ES-I3 (cell line): ENCODE results near the gene CAMTA1.
A peak's percentile ranks its signal among the peaks of the same experiment; 100 is the strongest.

Experiments used
- H3K36me3 ChIP-seq: 2 replicates; pipeline ENCODE4 v1.6.1; 2013; ENCODE audit warnings: mild to moderate bottlenecking, low read length, control low read depth, moderate library complexity; ENCODE audit not compliant: insufficient read depth
- H3K4me1 ChIP-seq: 2 replicates; pipeline ENCODE4 v1.6.1; 2013; ENCODE audit warnings: mild to moderate bottlenecking, control low read depth, low read length; ENCODE audit not compliant: insufficient read depth
- H3K9ac ChIP-seq: 2 replicates; pipeline ENCODE4 v1.6.1; 2013; ENCODE audit warnings: low read depth, mild to moderate bottlenecking, low read length, moderate library complexity
- H3K9me3 ChIP-seq: 2 replicates; pipeline ENCODE4 v1.6.1; 2013; ENCODE audit warnings: mild to moderate bottlenecking, low read length, moderate library complexity; ENCODE audit not compliant: control insufficient read depth, insufficient read depth

The CAMTA1 gene

GRCh38 chr1:7667159-7667558 is 881.9 kb downstream of the CAMTA1 start:
- Histone ChIP-seq H3K36me3 (no peaks in the 10 kb centered on the region), H3K9ac (no peak overlapping the region), H3K4me1 (peaks cover 12% of the 10 kb centered on the region; the same call in 1 of the 2 replicates), H3K9me3 (no peaks in the 10 kb centered on the region; the same call in 1 of the 2 replicates)

GRCh38 chr1:7667625-7668218 is 882.5 kb downstream of the CAMTA1 start:
- H3K9me3 ChIP-seq: no peaks in the 10 kb centered on the region; the same call in 1 of the 2 replicates
- H3K4me1 ChIP-seq: peaks cover 12% of the 10 kb centered on the region; the same call in 1 of the 2 replicates
- H3K36me3 ChIP-seq: no peaks in the 10 kb centered on the region
- no peak overlapping the region for H3K9ac ChIP-seq

GRCh38 chr1:7669559-7670311 is 884.5 kb downstream of the CAMTA1 start:
- Histone ChIP-seq H3K9ac (peak overlapping the region; percentile 13; the same call in 1 of the 2 replicates), H3K9me3 (no peaks in the 10 kb centered on the region; the same call in 1 of the 2 replicates), H3K4me1 (peaks cover 12% of the 10 kb centered on the region; the same call in 1 of the 2 replicates), H3K36me3 (no peaks in the 10 kb centered on the region; the same call in 1 of the 2 replicates)

GRCh38 chr1:7670334-7671145 is 885.3 kb downstream of the CAMTA1 start:
- Histone ChIP-seq H3K4me1 (peaks cover 12% of the 10 kb centered on the region; the same call in 1 of the 2 replicates), H3K9ac (peak overlapping the region; percentile 13; the same call in 1 of the 2 replicates), H3K36me3 (no peaks in the 10 kb centered on the region; the same call in 1 of the 2 replicates), H3K9me3 (no peaks in the 10 kb centered on the region; the same call in 1 of the 2 replicates)

- no peaks in the 10 kb centered on the region; the same call in 1 of the 2 replicates for H3K36me3 ChIP-seq
- H3K9me3 ChIP-seq: no peaks in the 10 kb centered on the region; the same call in 1 of the 2 replicates
Measured at GRCh38 chr1:7671146-7671465, 885.9 kb downstream of the CAMTA1 start.

GRCh38 chr1:7671676-7672075 is 886.4 kb downstream of the CAMTA1 start:
- Histone ChIP-seq H3K36me3 (no peaks in the 10 kb centered on the region; the same call in 1 of the 2 replicates), H3K9me3 (no peaks in the 10 kb centered on the region), H3K9ac (no peak overlapping the region), H3K4me1 (peaks cover 12% of the 10 kb centered on the region; the same call in 1 of the 2 replicates)

More at GRCh38 chr1:7671146-7671465, 885.9 kb downstream of the CAMTA1 start:
- no peak overlapping the region for H3K9ac ChIP-seq
- H3K4me1 ChIP-seq: peaks cover 12% of the 10 kb centered on the region; the same call in 1 of the 2 replicates

GRCh38 chr1:7672864-7673263 is 887.6 kb downstream of the CAMTA1 start:
- Histone ChIP-seq H3K9me3 (no peaks in the 10 kb centered on the region), H3K9ac (no peak overlapping the region), H3K36me3 (no peaks in the 10 kb centered on the region; the same call in 1 of the 2 replicates), H3K4me1 (peaks cover 10% of the 10 kb centered on the region; the same call in 1 of the 2 replicates)

- peaks cover 6% of the 10 kb centered on the region; the same call in 1 of the 2 replicates for H3K4me1 ChIP-seq
- H3K9ac ChIP-seq: no peak overlapping the region
- H3K9me3 ChIP-seq: no peaks in the 10 kb centered on the region
- no peaks in the 10 kb centered on the region; the same call in 1 of the 2 replicates for H3K36me3 ChIP-seq
Measured at GRCh38 chr1:7674972-7675371, 889.7 kb downstream of the CAMTA1 start.

- H3K4me1 ChIP-seq: no peaks in the 10 kb centered on the region; the same call in 1 of the 2 replicates
- H3K9me3 ChIP-seq: no peaks in the 10 kb centered on the region
- no peak overlapping the region for H3K9ac ChIP-seq
- H3K36me3 ChIP-seq: no peaks in the 10 kb centered on the region; the same call in 1 of the 2 replicates
Measured at GRCh38 chr1:7675431-7676273, 890.4 kb downstream of the CAMTA1 start.

GRCh38 chr1:7676274-7676945 is 891.2 kb downstream of the CAMTA1 start:
- Histone ChIP-seq H3K9ac (no peak overlapping the region), H3K36me3 (no peaks in the 10 kb centered on the region; the same call in 1 of the 2 replicates), H3K9me3 (no peaks in the 10 kb centered on the region), H3K4me1 (no peaks in the 10 kb centered on the region; the same call in 1 of the 2 replicates)

GRCh38 chr1:7677111-7677510 is 891.9 kb downstream of the CAMTA1 start:
- H3K9ac ChIP-seq: no peak overlapping the region
- no peaks in the 10 kb centered on the region; the same call in 1 of the 2 replicates for H3K4me1 ChIP-seq
- no peaks in the 10 kb centered on the region; the same call in 1 of the 2 replicates for H3K36me3 ChIP-seq
- no peaks in the 10 kb centered on the region for H3K9me3 ChIP-seq

- Histone ChIP-seq H3K9ac (no peak overlapping the region), H3K36me3 (no peaks in the 10 kb centered on the region; the same call in 1 of the 2 replicates)
Measured at GRCh38 chr1:7677815-7678214, 892.6 kb downstream of the CAMTA1 start.

More at GRCh38 chr1:7677815-7678214, 892.6 kb downstream of the CAMTA1 start:
- Histone ChIP-seq H3K9me3 (no peaks in the 10 kb centered on the region), H3K4me1 (no peaks in the 10 kb centered on the region; the same call in 1 of the 2 replicates)
